Parathyroid adenoma (tissue), 2 donors: Measurements from ENCODE around the gene CLEC20A.

ENCODE experiments used
- H2AFZ ChIP-seq: fragments of 300-600 bp; sonication (generic); one replicate; pipeline ENCODE4 v1.7.0; 2017; ENCODE audit warnings: antibody characterized with exemption, mild to moderate bottlenecking
- H3K27ac ChIP-seq: fragments of 300-600 bp; sonication (generic); one replicate; pipeline ENCODE4 v1.7.0; 2017
- H3K27me3 ChIP-seq: fragments of 300-600 bp; sonication (generic); one replicate; pipeline ENCODE4 v1.7.0; 2017; ENCODE audit warnings: low read length; ENCODE audit not compliant: control insufficient read depth, insufficient read depth
- H3K36me3 ChIP-seq: fragments of 300-600 bp; sonication (generic); one replicate; pipeline ENCODE4 v1.7.0; 2017; ENCODE audit warnings: low read length; ENCODE audit not compliant: control insufficient read depth, insufficient read depth
- H3K4me1 ChIP-seq: fragments of 300-600 bp; sonication (generic); one replicate; pipeline ENCODE4 v1.7.0; 2017; ENCODE audit warnings: control low read depth
- H3K4me2 ChIP-seq: fragments of 300-600 bp; sonication (generic); one replicate; pipeline ENCODE4 v1.7.0; 2017; ENCODE audit warnings: low read length
- H3K4me3 ChIP-seq: fragments of 300-600 bp; sonication (generic); one replicate; pipeline ENCODE4 v1.7.0; 2017; ENCODE audit warnings: low read depth, low read length
- H3K79me2 ChIP-seq: fragments of 300-600 bp; sonication (generic); one replicate; pipeline ENCODE4 v1.7.0; 2017; ENCODE audit warnings: control low read depth
- H3K9ac ChIP-seq: fragments of 300-600 bp; sonication (generic); one replicate; pipeline ENCODE4 v1.7.0; 2017; ENCODE audit warnings: mild to moderate bottlenecking
- H3K9me3 ChIP-seq: fragments of 300-600 bp; sonication (generic); one replicate; pipeline ENCODE4 v1.7.0; 2017; ENCODE audit warnings: low read length; ENCODE audit not compliant: control insufficient read depth
- TF ChIP-seq, protein P1 (sequence below): fragments of 300-600 bp; sonication (generic); IDR thresholded peaks from one replicate; pipeline ENCODE4 v1.7.0; 2017; ENCODE audit warnings: antibody characterized with exemption, mild to moderate bottlenecking
- donor health status: primary hyperparathyroidism.

CLEC20A gene

DNA sequence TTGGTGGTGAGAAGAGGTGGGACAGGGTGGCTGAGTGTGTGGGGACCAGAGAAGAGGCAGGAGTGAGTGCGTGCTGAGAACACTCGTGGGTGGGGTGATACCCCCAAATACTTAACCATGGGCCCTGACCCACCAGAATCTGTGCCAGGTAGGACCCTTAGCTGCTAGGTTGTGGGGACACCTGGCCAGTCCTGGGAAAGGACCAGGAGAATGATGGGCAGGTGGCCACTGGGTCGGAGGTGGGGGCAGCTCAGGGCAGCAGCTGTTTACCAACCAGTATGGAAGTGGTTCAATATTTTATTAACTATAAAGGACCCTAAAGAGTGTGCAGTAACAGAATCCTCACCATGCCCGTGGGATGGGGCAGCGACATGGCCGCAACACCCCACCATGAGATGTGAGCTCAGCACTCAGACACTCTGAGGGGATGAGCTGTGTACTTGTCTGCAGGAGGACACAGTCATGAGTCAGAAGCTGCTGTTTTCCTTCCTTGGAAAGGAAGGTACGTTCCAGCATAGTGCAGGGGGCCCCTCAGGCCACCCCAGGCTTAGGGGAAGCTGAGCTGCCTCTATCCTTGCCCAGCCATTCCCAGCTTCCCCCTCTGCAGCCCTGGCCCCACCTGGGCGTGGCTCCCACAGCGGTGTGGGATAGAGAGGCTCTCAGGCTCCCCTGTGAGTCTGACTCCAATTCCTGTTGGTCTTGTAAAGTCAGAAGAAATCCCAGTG, 41.6 kb upstream of the CLEC20A start:
- H3K36me3 ChIP-seq = no peaks in the 10 kb centered on the region
- no peak overlapping the region for H3K9ac ChIP-seq
- H3K4me2 ChIP-seq = no peak overlapping the region
- no peaks in the 10 kb centered on the region for H3K27me3 ChIP-seq
- no peak overlapping the region for H3K27ac ChIP-seq
- H3K79me2 ChIP-seq = no peaks in the 10 kb centered on the region
- H3K9me3 ChIP-seq = no peaks in the 10 kb centered on the region
- TF ChIP-seq, protein P1, sequence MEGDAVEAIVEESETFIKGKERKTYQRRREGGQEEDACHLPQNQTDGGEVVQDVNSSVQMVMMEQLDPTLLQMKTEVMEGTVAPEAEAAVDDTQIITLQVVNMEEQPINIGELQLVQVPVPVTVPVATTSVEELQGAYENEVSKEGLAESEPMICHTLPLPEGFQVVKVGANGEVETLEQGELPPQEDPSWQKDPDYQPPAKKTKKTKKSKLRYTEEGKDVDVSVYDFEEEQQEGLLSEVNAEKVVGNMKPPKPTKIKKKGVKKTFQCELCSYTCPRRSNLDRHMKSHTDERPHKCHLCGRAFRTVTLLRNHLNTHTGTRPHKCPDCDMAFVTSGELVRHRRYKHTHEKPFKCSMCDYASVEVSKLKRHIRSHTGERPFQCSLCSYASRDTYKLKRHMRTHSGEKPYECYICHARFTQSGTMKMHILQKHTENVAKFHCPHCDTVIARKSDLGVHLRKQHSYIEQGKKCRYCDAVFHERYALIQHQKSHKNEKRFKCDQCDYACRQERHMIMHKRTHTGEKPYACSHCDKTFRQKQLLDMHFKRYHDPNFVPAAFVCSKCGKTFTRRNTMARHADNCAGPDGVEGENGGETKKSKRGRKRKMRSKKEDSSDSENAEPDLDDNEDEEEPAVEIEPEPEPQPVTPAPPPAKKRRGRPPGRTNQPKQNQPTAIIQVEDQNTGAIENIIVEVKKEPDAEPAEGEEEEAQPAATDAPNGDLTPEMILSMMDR = no peak
- H3K4me1 ChIP-seq = peaks cover 2% of the 10 kb centered on the region
- no peak overlapping the region for H3K4me3 ChIP-seq
- H2AFZ ChIP-seq = no peak overlapping the region

DNA sequence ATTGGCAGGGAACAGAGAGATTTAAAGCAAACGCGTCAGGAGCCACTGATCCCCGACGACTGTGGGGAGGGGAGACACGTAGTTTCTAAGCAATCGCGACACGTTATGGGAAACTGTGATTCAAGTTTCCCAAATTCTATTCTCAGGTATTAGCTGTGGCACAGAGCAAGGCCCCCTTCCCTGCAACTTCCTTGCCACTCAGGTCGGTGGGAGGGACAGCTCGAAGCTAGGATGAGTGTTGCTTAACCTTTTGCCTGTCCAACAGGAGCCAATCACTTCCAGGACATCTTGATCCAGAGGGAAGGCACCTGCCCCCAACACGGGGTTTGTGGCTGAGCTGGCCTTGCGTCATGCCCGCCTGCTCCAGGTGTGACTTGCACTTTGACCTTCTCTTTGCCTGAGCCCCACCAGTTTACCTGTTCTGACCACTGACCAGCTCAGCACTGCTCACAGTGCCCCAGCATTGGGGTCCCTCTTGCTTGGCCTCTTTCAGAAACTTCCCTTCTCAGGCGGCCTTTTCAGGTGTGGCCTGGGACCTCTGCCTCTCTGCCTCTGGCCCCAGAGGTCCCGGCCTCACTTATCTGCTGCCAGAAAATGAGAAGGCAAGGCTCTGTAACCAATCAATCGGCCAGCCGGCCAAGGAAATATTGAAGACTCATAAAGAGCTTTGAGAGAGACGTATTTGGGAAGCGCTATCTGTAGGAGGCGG, 40.8 kb upstream of the CLEC20A start:
- Histone ChIP-seq H3K4me1 (no peaks in the 10 kb centered on the region), H3K27ac (no peak overlapping the region), H3K9ac (no peak overlapping the region), H2AFZ (no peak overlapping the region), H3K27me3 (no peaks in the 10 kb centered on the region), H3K9me3 (no peaks in the 10 kb centered on the region), H3K4me2 (no peak overlapping the region), H3K79me2 (no peaks in the 10 kb centered on the region), H3K36me3 (no peaks in the 10 kb centered on the region), H3K4me3 (no peak overlapping the region)
- TF ChIP-seq, protein P1 = no peak

GRCh38 chr1:178536844-178537371, 40.1 kb upstream of the CLEC20A start:
- no peak overlapping the region for H3K4me2 ChIP-seq
- no peaks in the 10 kb centered on the region for H3K36me3 ChIP-seq
- no peaks in the 10 kb centered on the region for H3K27me3 ChIP-seq
- TF ChIP-seq, protein P1 = no peak
- no peak overlapping the region for H3K9ac ChIP-seq
- H3K4me3 ChIP-seq = no peak overlapping the region
- no peak overlapping the region for H2AFZ ChIP-seq
- no peak overlapping the region for H3K27ac ChIP-seq
- no peaks in the 10 kb centered on the region for H3K79me2 ChIP-seq
- no peaks in the 10 kb centered on the region for H3K9me3 ChIP-seq
- H3K4me1 ChIP-seq = no peaks in the 10 kb centered on the region

DNA sequence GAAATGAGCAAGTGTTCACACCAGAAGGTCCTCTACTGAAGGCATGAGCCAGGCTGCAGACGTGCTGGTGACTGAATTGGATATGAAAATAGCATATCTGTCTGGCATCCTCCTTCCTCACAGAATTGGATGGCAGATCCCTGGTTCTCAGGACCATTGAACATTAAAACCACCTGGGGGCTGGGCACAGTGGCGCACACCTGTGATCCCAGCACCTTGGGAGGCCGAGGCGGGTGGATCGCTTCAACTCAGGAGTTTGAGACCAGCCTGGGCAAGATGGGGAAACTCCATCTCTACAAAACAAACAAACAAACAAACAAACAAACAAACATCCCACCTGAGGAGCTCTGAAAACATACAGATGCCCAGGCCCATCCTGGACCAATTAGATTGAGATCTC, 39.6 kb upstream of the CLEC20A start:
- Histone ChIP-seq H3K79me2 (no peaks in the 10 kb centered on the region), H3K36me3 (no peaks in the 10 kb centered on the region), H3K9me3 (no peaks in the 10 kb centered on the region), H3K27ac (no peak overlapping the region), H3K9ac (no peak overlapping the region), H3K4me2 (no peak overlapping the region), H3K4me1 (no peaks in the 10 kb centered on the region), H3K4me3 (no peak overlapping the region), H3K27me3 (no peaks in the 10 kb centered on the region), H2AFZ (no peak overlapping the region)
- TF ChIP-seq, protein P1 = no peak
